Uterus (tissue), 4 donors: Measurements from ENCODE around the gene WTAP. TPM values are rescaled to one million over a fixed set of nuclear protein-coding genes. Genes with fewer than 3 reads are reported as not detected.

ENCODE experiments used
- DNase-seq, 2 donors: peaks; one replicate each; pipeline ENCODE4 v3.0.0-alpha.2; 2019 to 2020
- H3K27ac ChIP-seq, 2 donors: fragments of 200-600 bp; sonication (generic); 1 replicate in 1 of 2; 2 replicates in 1 of 2; pipeline ENCODE4 v1.5.1; 2016 to 2018
- H3K27me3 ChIP-seq, 2 donors: fragments of 200-600 bp; sonication (generic); one replicate each; pipeline ENCODE4 v1.5.1; 2018 to 2019; ENCODE audit warnings: control low read depth in 1 of 2
- H3K36me3 ChIP-seq, 2 donors: fragments of 200-600 bp; sonication (generic); one replicate each; pipeline ENCODE4 v1.5.1; 2019; ENCODE audit warnings: control low read depth in 1 of 2
- H3K4me1 ChIP-seq, 2 donors: fragments of 200-600 bp; sonication (generic); one replicate each; pipeline ENCODE4 v1.5.1; 2018 to 2019; ENCODE audit warnings: control low read depth in 1 of 2
- H3K4me3 ChIP-seq, 2 donors: fragments of 200-600 bp; sonication (generic); 1 replicate in 1 of 2; 2 replicates in 1 of 2; pipeline ENCODE4 v1.5.1; 2018 to 2019; ENCODE audit warnings: mild to moderate bottlenecking in 1 of 2
- H3K9me3 ChIP-seq, 2 donors: fragments of 200-600 bp; sonication (generic); one replicate each; pipeline ENCODE4 v1.5.1; 2019; ENCODE audit warnings: control low read depth in 1 of 2
- POLR2A ChIP-seq, 2 donors: fragments of 450-650 bp; IDR thresholded peaks; one replicate each; pipeline ENCODE4 v1.6.1; 2016; ENCODE audit warnings: antibody characterized with exemption in 2 of 2, mild to moderate bottlenecking in 1 of 2, moderate library complexity in 1 of 2
- intact Hi-C: fragments of 100-400 bp; cut with DNase I; formaldehyde crosslinking; loops from one replicate; pipeline ENCODE4 v1.15.1; 2023; ENCODE audit warnings: low total_unique reads
- total RNA-seq, 4 donors: library from RNA; depleted of rRNA in 3 of 4; stranded (reverse); fragments of >200 nt in 3 of 4; gene quantifications; one replicate each; pipeline versions ENCODE4 v1.1.0 to v1.2.4, GENCODE V29; 2014 to 2023
- TF ChIP-seq, protein P1 (sequence below), 4 experiments: fragments of 200-600 bp in 2 of 4; fragments of 450-650 bp in 2 of 4; sonication (generic) in 2 of 4; IDR thresholded peaks; one replicate each; pipeline ENCODE4 v1.5.1; 2016 to 2019; ENCODE audit warnings: antibody characterized with exemption in 4 of 4, mild to moderate bottlenecking in 2 of 4, moderate library complexity in 1 of 4
- donor health status: DM: yes; HTN: yes; CAD: no.

The WTAP gene
- total RNA-seq, 4 donors from 2014 or later: 33.3 to 139 (median 95.9) TPM

DNA sequence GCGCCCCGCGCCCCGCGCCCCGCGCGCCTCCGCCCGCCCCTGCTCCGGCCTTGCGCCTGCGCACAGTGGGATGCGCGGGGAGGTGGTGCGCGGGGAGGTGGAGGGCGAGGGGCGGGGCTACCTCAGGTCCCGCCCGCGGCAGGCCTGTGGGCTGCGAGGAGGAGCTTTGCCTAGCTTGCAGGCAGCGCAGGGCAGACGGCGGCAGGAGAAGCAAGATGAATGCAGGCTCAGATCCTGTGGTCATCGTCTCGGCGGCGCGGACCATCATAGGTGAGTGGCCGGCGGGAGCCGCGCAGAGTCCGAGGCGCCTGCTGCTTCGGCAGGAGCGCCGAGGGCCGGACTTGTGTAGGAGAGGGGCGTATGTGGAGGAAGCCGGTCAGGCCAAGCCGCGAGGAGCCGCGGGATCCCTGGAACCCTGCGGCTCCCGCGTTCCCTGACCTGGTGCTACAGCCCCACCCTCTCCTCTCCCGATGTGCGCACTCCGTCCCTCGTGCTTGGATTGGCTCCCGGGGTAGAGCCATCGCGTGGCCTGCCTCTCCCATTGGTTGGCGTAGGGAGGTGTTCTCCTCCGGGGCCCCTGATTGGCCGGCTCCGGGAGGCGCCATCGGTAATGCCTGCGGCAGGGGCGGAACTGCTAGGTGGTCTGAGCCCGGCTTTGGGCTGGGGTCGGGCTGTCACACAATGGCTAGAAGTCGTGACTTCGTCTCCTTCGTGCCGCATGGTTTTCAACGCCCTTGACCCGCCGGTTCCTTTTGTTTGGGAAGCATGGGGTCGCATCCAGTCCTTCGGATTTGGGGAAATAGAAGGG is 34.8 kb downstream of the WTAP start, which contains the start of gene ACAT2:
ACAT2 (plus strand) TSS at position 173 of the 808 bp plus-strand sequence; CDS start at position 216, 43 bp downstream.
- intact Hi-C loops: loop anchor here (5.0 kb wide), 1 partner anchor 35 kb away; the partner anchor contains the start of gene WTAP
- DNase-seq: peak; percentile 94 to 96
- Histone ChIP-seq H3K36me3 (no peaks in the 10 kb centered on the region), H3K4me1 (no peaks in the 10 kb centered on the region), H3K27ac (peak within 1 kb of the TSS; percentile 99 to 100), H3K27me3 (no peaks in the 10 kb centered on the region), H3K4me3 (peak within 1 kb of the TSS; percentile 92 to 98), H3K9me3 (no peaks in the 10 kb centered on the region)
- peak; percentile 50 to 77 for TF ChIP-seq POLR2A (IDR thresholded peaks at IDR 0.05)
- TF ChIP-seq, protein P1, sequence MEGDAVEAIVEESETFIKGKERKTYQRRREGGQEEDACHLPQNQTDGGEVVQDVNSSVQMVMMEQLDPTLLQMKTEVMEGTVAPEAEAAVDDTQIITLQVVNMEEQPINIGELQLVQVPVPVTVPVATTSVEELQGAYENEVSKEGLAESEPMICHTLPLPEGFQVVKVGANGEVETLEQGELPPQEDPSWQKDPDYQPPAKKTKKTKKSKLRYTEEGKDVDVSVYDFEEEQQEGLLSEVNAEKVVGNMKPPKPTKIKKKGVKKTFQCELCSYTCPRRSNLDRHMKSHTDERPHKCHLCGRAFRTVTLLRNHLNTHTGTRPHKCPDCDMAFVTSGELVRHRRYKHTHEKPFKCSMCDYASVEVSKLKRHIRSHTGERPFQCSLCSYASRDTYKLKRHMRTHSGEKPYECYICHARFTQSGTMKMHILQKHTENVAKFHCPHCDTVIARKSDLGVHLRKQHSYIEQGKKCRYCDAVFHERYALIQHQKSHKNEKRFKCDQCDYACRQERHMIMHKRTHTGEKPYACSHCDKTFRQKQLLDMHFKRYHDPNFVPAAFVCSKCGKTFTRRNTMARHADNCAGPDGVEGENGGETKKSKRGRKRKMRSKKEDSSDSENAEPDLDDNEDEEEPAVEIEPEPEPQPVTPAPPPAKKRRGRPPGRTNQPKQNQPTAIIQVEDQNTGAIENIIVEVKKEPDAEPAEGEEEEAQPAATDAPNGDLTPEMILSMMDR (IDR thresholded peaks at IDR 0.05): peak in 2 of 4 experiments; percentile 15 to 37

DNA sequence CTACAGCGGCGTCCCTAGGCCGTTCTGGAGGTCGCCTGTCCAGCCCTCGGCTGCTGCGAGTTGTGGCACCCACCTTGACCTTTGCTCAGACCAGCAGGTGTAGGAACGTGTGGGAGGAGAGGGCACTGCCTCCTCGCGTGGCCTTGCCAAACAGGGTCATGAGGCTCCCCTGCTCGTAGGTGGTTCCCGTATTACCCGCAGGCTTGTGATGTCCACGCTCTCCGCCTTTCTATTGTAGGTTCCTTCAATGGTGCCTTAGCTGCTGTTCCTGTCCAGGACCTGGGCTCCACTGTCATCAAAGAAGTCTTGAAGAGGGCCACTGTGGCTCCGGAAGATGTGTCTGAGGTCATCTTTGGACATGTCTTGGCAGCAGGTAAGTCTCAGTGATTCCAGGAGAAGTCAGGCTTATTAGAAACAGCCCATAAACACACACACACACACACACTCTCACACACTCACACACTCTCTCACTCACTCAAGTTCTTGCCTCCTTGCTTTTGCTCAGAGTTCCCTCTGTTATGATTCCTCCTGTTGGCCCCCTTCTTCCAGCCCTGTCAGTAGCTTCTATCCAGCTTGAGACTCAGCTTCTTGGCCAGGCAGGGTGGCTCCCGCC is 35.5 kb downstream of the WTAP start:
- intact Hi-C loops: loop anchor here (5.0 kb wide), 1 partner anchor 35 kb away; the partner anchor contains the start of gene WTAP

DNA sequence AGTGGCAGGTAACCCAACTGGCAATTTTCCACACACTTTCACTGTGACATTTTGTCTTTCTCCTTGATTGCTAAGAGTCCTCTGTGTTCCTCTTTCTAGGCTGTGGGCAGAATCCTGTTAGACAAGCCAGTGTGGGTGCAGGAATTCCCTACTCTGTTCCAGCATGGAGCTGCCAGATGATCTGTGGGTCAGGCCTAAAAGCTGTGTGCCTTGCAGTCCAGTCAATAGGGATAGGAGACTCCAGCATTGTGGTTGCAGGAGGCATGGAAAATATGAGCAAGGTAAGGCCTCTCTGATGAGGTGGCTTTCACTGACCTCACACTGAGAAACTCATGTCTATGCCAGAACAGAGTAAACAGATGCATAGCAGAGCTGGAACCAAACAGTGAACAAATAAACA is 39.6 kb downstream of the WTAP start:
- intact Hi-C loops: no loop called here
- Histone ChIP-seq H3K4me1 (no peaks in the 10 kb centered on the region), H3K27ac (no peak overlapping the region), H3K4me3 (no peak overlapping the region), H3K9me3 (no peaks in the 10 kb centered on the region), H3K36me3 (no peaks in the 10 kb centered on the region), H3K27me3 (no peaks in the 10 kb centered on the region)
- TF ChIP-seq, protein P1 (IDR thresholded peaks at IDR 0.05): no peak
- no peak for TF ChIP-seq POLR2A (IDR thresholded peaks at IDR 0.05)
- DNase-seq: no peak

More for the DNA sequence above, 35.5 kb downstream of the WTAP start:
- DNase-seq: no peak
- H3K4me3 ChIP-seq: peak overlapping the region; percentile 92 to 98
- no peaks in the 10 kb centered on the region for H3K36me3 ChIP-seq
- H3K27me3 ChIP-seq: no peaks in the 10 kb centered on the region
- H3K4me1 ChIP-seq: no peaks in the 10 kb centered on the region
- H3K9me3 ChIP-seq: no peaks in the 10 kb centered on the region
- no peak for TF ChIP-seq POLR2A (IDR thresholded peaks at IDR 0.05)
- TF ChIP-seq, protein P1 (IDR thresholded peaks at IDR 0.05): no peak
- peak overlapping the region; percentile 99 to 100 for H3K27ac ChIP-seq

DNA sequence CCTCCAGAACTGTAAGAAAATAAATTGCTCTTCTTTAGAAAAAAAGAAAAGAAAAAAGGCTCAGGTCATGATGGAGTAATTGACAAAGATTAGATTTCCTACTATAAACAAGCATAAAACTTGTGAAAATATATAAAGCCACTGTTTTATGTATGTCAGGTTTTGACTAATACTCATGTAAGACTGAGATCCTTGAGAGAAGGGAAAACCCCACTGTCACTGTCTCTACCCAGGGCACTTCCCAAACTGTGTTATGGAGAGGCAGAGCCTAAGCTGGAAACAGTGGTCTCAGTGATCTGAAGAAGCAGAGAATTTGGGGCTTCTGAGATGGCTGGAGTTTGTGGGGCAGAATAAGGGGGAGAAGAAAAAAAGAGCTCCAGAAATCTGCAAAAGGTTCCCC is 42.2 kb downstream of the WTAP start:
- no peaks in the 10 kb centered on the region for H3K4me1 ChIP-seq
- no peaks in the 10 kb centered on the region for H3K36me3 ChIP-seq
- no peak for DNase-seq
- H3K27ac ChIP-seq: no peak overlapping the region
- no peaks in the 10 kb centered on the region for H3K9me3 ChIP-seq
- H3K27me3 ChIP-seq: no peaks in the 10 kb centered on the region
- intact Hi-C loops: no loop called here
- no peak for TF ChIP-seq POLR2A (IDR thresholded peaks at IDR 0.05)
- TF ChIP-seq, protein P1 (IDR thresholded peaks at IDR 0.05): no peak
- no peak overlapping the region for H3K4me3 ChIP-seq

DNA sequence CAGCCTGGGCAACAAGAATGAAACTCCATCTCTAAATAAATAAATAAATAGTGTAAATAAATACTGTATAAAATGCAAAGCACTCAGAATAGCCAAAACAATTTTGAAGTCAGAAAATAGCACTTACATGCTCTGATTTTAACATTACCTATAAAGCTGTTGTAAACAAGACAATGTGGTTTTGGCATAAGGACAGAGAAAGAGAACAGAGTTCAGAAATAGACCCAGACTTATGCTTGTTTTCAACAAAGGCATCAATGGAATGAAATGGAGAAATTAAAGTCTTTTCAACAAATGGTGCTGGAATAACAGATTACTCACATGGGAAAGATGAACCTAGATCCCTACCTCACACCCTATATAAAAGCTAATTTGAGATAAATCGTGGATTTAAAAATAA is 44.9 kb downstream of the WTAP start:
- no peak overlapping the region for H3K27ac ChIP-seq
- TF ChIP-seq, protein P1 (IDR thresholded peaks at IDR 0.05): no peak
- TF ChIP-seq POLR2A (IDR thresholded peaks at IDR 0.05): no peak
- no peaks in the 10 kb centered on the region for H3K27me3 ChIP-seq
- no peaks in the 10 kb centered on the region for H3K36me3 ChIP-seq
- intact Hi-C loops: no loop called here
- no peaks in the 10 kb centered on the region for H3K9me3 ChIP-seq
- no peaks in the 10 kb centered on the region for H3K4me1 ChIP-seq
- no peak overlapping the region for H3K4me3 ChIP-seq
- no peak for DNase-seq
